ENCODE data around the gene SIK2.

The SIK2 gene

GRCh38 chr11:111680486-111681175 lies 78.4 kb downstream of the SIK2 start:
- H3K27ac ChIP-seq (ENCODE audit: poor library complexity, severe bottlenecking): no peak overlapping the region
- no peaks in the 10 kb centered on the region for H3K27me3 ChIP-seq (ENCODE audit: insufficient read depth, poor library complexity, severe bottlenecking)
- ATAC-seq (ENCODE audit: low read depth) (no peak), DNase-seq (ENCODE audit: low spot score) (no peak)
- H3K4me1 ChIP-seq (ENCODE audit: insufficient read depth, poor library complexity, severe bottlenecking): peaks cover 8% of the 10 kb centered on the region
- H3K36me3 ChIP-seq (ENCODE audit: low read depth): no peaks in the 10 kb centered on the region; the same call in 1 of the 2 replicates
- no peaks in the 10 kb centered on the region for H3K9me3 ChIP-seq (ENCODE audit: severe bottlenecking)
- TF ChIP-seq CTCF (IDR thresholded peaks at IDR 0.05; ENCODE audit: poor library complexity, severe bottlenecking): no peak
- H3K4me3 ChIP-seq (ENCODE audit: severe bottlenecking): no peak overlapping the region

GRCh38 chr11:111683806-111684205 lies 81.6 kb downstream of the SIK2 start:
- 0 out of 2 replicates have a peak, but pooled peaks cover 10% of the 10 kb centered on the region for H3K36me3 ChIP-seq (ENCODE audit: low read depth)
- TF ChIP-seq CTCF (IDR thresholded peaks at IDR 0.05; ENCODE audit: poor library complexity, severe bottlenecking): no peak
- H3K9me3 ChIP-seq (ENCODE audit: severe bottlenecking): no peaks in the 10 kb centered on the region

GRCh38 chr11:111684251-111684650 lies 82.0 kb downstream of the SIK2 start:
- Histone ChIP-seq H3K4me3 (ENCODE audit: severe bottlenecking) (no peak overlapping the region), H3K9me3 (ENCODE audit: severe bottlenecking) (no peaks in the 10 kb centered on the region), H3K4me1 (ENCODE audit: insufficient read depth, poor library complexity, severe bottlenecking) (no peaks in the 10 kb centered on the region), H3K27ac (ENCODE audit: poor library complexity, severe bottlenecking) (no peak overlapping the region), H3K27me3 (ENCODE audit: insufficient read depth, poor library complexity, severe bottlenecking) (no peaks in the 10 kb centered on the region), H3K36me3 (ENCODE audit: low read depth) (0 out of 2 replicates have a peak, but pooled peaks cover 10% of the 10 kb centered on the region)
- DNase-seq (ENCODE audit: low spot score) (no peak), ATAC-seq (ENCODE audit: low read depth) (no peak)
- TF ChIP-seq CTCF (IDR thresholded peaks at IDR 0.05; ENCODE audit: poor library complexity, severe bottlenecking): no peak

More at GRCh38 chr11:111683806-111684205, 81.6 kb downstream of the SIK2 start:
- Histone ChIP-seq H3K4me1 (ENCODE audit: insufficient read depth, poor library complexity, severe bottlenecking) (no peaks in the 10 kb centered on the region), H3K4me3 (ENCODE audit: severe bottlenecking) (no peak overlapping the region), H3K27ac (ENCODE audit: poor library complexity, severe bottlenecking) (no peak overlapping the region), H3K27me3 (ENCODE audit: insufficient read depth, poor library complexity, severe bottlenecking) (no peaks in the 10 kb centered on the region)
- DNase-seq (ENCODE audit: low spot score) (no peak), ATAC-seq (ENCODE audit: low read depth) (no peak)

DNA sequence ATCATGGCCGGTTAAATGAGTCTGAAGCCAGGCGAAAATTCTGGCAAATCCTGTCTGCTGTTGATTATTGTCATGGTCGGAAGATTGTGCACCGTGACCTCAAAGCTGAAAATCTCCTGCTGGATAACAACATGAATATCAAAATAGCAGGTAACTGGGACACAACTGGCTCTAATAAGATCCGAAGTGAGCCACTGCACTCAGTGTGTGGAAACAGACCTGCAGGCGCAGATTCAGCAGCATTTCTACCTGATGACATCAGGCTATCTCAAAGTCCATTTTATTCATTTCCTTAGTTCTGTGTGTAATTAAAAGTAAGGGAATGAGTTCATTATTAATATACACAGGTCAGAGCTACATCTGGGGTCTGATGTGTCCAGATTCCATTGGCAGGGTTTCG lies 85.8 kb downstream of the SIK2 start:
- TF ChIP-seq CTCF (IDR thresholded peaks at IDR 0.05; ENCODE audit: poor library complexity, severe bottlenecking): no peak
- H3K4me3 ChIP-seq (ENCODE audit: severe bottlenecking): no peak overlapping the region
- H3K27ac ChIP-seq (ENCODE audit: poor library complexity, severe bottlenecking): no peak overlapping the region
- H3K4me1 ChIP-seq (ENCODE audit: insufficient read depth, poor library complexity, severe bottlenecking): no peaks in the 10 kb centered on the region
- no peak for ATAC-seq (ENCODE audit: low read depth)
- 0 out of 2 replicates have a peak, but pooled peaks cover 10% of the 10 kb centered on the region for H3K36me3 ChIP-seq (ENCODE audit: low read depth)
- H3K9me3 ChIP-seq (ENCODE audit: severe bottlenecking): no peaks in the 10 kb centered on the region
- no peak for DNase-seq (ENCODE audit: low spot score)
- H3K27me3 ChIP-seq (ENCODE audit: insufficient read depth, poor library complexity, severe bottlenecking): no peaks in the 10 kb centered on the region

- ATAC-seq (ENCODE audit: low read depth) (no peak), DNase-seq (ENCODE audit: low spot score) (no peak)
- no peaks in the 10 kb centered on the region for H3K9me3 ChIP-seq (ENCODE audit: severe bottlenecking)
- H3K4me3 ChIP-seq (ENCODE audit: severe bottlenecking): no peak overlapping the region
- no peak for TF ChIP-seq CTCF (IDR thresholded peaks at IDR 0.05; ENCODE audit: poor library complexity, severe bottlenecking)
- H3K27me3 ChIP-seq (ENCODE audit: insufficient read depth, poor library complexity, severe bottlenecking): no peaks in the 10 kb centered on the region
- H3K36me3 ChIP-seq (ENCODE audit: low read depth): 0 out of 2 replicates have a peak, but pooled peaks cover 10% of the 10 kb centered on the region
- H3K27ac ChIP-seq (ENCODE audit: poor library complexity, severe bottlenecking): no peak overlapping the region
- no peaks in the 10 kb centered on the region for H3K4me1 ChIP-seq (ENCODE audit: insufficient read depth, poor library complexity, severe bottlenecking)
These were observed 88.9 kb downstream of the SIK2 start for GRCh38 chr11:111691176-111691575.
